T1000 (cell line): ENCODE data around the gene TMEM145.

Experiments used
- DNase-seq: peaks from one replicate; lab custom pipeline; 2025; ENCODE audit warnings: mixed read lengths; lab: John Stamatoyannopoulos, UW

TMEM145 gene

GRCh38 chr19:42288881-42289555 lies 24.1 kb upstream of the TMEM145 start:
- DNase-seq: no peak

DNA sequence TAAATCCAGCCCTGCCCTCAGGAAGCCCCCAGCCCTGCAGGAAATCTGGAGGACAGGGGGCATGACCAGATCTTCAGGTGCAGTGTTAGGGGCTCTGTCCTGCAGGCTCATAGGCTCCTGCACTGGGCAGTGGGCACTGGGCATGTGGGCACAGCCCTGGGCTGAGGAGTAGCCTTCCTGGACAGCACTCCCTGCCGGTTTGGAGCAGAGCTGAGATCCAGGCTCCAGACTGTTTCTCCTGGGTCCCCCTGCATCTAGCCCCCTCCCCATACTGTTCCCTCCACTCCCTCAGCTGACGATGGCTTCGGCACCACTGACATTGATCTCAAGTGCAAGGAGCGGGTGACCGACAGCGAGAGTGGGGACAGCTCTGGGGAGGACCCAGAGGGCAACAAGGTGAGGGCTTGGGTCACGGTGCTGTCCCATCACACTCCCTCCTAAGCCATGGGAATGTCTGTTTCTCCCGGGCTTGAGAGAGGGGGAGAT lies 23.5 kb upstream of the TMEM145 start:
- DNase-seq: no peak

DNA sequence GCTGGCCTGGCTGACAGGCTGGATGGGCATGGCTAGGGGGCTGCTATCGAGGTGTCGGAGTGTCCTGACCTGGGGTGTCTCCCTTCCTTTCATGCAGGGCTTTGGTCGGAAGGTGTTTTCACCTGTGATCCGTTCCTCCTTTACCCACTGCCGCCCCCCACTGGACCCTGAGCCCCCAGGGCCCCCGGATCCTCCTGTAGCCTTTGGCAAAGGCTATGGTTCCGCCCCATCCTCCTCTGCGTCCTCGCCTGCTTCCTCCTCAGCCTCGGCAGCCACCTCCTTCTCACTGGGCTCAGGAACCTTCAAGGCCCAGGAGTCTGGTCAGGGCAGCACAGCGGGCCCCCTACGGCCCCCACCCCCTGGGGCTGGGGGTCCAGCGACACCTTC lies 23.0 kb upstream of the TMEM145 start:
- no peak for DNase-seq

GRCh38 chr19:42290523-42291434 lies 22.3 kb upstream of the TMEM145 start:
- no peak for DNase-seq

GRCh38 chr19:42291435-42291810 lies 21.7 kb upstream of the TMEM145 start:
- DNase-seq: no peak

DNA sequence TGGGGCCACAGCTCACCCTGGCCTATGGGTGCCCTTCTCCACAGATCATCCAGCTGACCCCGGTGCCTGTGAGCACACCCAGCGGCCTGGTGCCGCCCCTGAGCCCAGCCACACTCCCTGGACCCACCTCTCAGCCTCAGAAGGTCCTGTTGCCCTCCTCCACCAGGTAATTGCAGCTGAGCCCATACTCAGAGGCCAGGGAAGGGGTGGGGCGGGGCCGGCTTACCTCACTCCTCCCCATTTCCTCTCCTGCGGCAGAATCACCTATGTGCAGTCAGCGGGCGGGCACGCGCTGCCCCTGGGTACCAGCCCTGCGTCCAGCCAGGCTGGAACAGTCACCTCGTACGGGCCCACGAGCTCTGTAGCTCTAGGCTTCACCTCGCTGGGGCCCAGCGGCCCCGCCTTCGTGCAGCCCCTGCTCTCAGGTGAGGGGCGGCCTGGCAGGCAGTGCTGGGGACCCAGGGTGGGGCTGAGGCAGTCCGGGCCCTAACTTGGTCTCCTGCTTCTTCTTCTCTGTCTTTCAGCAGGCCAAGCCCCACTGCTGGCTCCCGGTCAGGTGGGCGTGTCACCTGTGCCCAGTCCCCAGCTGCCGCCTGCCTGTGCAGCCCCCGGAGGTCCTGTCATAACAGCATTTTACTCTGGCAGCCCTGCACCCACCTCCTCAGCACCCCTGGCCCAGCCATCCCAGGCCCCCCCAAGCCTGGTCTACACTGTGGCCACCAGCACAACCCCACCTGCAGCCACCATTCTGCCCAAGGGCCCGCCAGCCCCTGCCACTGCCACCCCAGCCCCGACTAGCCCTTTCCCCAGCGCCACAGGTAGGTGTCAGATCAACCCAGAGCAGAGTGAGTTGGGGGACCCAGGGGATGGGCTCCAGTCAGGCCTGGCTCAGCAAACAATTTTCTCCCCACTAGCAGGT lies 20.8 kb upstream of the TMEM145 start:
- DNase-seq: no peak

DNA sequence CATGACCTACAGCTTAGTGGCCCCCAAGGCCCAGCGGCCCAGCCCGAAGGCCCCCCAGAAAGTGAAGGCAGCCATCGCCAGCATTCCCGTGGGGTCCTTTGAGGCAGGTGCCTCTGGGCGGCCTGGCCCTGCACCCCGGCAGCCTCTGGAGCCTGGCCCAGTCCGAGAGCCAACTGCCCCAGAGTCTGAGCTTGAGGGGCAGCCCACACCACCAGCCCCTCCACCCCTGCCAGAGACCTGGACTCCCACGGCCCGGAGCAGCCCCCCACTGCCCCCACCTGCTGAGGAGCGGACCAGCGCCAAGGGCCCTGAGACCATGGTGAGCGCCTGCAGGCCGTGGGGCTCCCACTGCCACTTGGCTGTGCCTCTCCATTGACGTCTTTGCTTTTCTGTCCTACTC lies 20.1 kb upstream of the TMEM145 start:
- DNase-seq: no peak

GRCh38 chr19:42293540-42293939 lies 19.6 kb upstream of the TMEM145 start:
- DNase-seq: no peak

GRCh38 chr19:42293948-42294347 lies 19.2 kb upstream of the TMEM145 start:
- no peak for DNase-seq

- no peak for DNase-seq
These were observed 18.5 kb upstream of the TMEM145 start for GRCh38 chr19:42294471-42295137.

DNA sequence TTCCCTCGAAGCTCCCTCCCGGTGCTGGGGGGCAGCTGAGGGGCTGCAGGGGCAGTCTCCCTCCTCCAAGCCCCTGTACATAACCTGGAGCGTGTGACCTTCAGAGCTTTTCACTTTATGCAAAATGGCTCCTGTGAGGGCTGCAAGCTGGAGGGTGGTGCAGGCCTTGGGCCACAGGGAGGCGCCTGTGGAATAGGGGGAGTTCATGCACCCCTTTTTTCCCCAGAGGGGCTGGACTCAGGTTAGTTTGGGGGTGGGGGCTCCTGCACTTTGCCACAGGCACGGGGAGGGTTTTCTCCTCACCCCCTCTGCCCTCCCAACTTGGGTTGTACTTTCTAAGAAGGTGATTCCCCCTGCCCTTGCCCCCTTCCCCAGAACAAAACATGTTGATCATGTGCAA lies 17.8 kb upstream of the TMEM145 start:
- no peak for DNase-seq

GRCh38 chr19:42295831-42296525 lies 17.1 kb upstream of the TMEM145 start:
- DNase-seq: peak; percentile 48

- no peak for DNase-seq
These were observed 16.1 kb upstream of the TMEM145 start for GRCh38 chr19:42297039-42297438.

DNA sequence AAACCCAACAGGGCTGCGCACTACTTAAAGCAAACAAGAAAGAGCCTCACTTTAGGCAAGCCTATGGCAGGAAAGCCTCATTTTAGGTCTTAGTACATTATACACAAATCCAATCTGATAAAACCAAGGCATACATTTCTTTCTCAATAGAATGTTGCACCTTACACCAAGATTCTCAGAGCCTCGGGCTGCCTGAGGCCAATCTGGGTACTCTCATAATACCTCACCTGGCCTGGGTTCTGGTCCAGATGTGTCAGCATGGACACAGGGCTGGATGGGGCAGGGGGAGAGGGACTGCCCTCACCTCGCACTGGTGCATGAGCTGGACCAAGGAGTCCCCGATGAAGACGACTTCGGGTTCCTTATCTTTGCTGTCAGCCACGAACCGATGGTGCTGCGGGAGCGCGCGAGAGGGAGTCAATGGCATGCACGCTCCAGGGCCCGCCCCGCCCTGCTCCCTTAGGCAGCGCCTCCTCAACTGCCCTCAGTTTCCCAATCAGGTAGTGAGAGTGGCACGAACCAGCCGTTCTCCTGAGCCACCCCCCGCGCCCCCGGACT lies 11.4 kb upstream of the TMEM145 start, which contains the start of gene PRR19:
TSS of gene PRR19 (plus strand) at position 487 of the 558 bp plus-strand sequence. CDS start 7,453 bp downstream, outside the sequence.
- no peak for DNase-seq

DNA sequence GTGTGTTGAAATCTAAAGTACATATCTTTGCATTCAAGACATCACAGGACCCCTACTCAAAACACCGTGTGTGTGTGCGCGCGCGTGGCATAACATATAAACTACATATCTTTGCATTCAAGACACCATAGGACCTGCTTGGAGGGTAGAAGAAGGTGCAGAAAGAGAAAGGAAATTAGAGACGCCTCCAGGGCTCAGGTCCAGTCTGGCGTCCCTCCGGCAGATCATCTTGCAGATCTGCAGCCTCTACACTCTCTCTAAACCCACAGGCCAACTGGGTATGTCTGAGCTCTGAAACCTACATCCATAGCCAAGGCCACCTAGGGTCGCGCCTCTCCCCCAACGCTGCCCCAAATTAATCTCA lies 10.0 kb upstream of the TMEM145 start:
- DNase-seq: no peak

- DNase-seq: no peak
These were observed 9.2 kb upstream of the TMEM145 start for GRCh38 chr19:42303876-42304275.

DNA sequence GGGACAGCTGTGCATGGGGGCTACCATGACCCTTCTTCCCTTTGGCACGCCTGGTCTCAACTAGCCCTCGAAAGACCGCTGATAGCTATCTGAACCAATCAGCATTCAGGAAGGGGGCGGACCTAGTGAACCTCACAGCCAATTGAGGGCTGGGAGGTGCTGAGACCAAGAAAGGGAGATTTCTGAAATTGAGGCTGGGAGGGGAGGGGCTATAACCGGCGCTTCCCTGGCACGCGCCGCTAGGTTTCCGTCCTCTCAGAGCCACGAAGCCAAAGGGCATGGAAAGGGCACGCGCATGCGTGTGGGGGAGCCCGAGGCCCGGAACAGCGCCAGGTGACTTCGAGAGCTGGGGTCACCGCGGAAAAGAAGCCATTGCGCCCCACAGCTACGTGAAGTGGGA lies 6.5 kb upstream of the TMEM145 start:
- DNase-seq: no peak

DNA sequence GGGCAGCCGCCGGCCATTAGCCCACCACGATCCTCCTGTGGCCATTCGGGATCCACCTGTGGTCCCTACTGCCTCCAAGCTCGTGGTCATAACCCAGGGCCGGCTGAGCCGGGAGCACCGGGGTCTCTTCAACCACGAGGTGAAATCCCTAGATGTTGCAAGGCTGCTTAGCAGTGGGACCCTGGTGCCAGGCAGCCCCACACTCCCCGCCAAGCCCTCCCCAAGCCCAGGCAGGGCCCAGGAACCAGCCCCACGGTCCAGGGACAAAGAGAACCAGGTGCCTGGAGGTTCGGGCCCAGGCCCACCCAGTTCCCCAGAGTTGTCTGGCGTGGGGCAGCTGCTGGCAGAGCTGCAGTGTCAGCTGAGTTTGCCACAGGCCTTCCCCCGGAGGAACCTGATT lies 3.4 kb upstream of the TMEM145 start:
- no peak for DNase-seq

DNA sequence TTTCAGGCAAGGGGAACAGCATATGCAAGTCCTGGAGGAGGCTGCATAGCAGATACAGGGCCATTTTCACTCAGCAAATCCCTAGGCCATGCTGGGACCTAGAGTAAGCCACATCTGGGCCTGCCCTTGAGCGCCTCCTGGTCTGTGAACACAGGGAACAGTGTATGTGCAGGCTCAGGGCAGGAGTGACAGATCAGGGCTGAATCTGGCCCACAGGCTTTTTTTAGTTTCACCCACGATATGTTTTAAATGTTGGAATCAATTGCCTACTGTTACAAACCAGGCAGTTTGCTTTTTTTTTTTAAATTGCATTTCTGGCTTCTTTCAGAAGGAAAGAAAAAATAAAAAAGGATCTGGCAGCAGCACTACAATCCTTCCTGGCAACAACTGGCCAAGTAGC lies 1.5 kb upstream of the TMEM145 start:
- no peak for DNase-seq

DNA sequence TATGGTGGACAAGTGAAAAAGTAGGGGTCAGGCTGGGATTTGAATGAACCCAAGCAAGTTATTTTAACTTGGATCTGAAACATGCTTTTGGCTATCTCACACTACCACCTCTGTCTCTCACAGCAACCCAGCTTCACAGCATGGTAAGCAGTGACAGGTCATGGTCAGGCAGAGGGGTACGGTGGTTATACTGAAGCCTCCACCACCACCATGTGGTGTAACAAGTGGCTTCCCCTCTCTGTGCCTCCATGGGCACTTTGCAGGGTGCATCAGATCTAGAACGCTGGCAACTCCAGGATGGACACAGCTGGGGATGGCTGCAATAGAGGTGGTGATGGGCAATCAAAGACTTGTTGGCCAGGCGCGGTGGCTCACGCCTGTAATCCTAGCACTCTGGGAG lies 739 bp upstream of the TMEM145 start:
- no peak for DNase-seq
